OCI-LY1 (cell line): ENCODE results near the gene LMTK3.

Experiments
- CTCF ChIP-seq: fragments of 200-600 bp; sonication (generic), shearing (Covaris generic); IDR thresholded peaks from 2 replicates; pipeline ENCODE4 v1.5.1; 2017; ENCODE audit warnings: mild to moderate bottlenecking, antibody characterized with exemption, low read length, moderate library complexity, mixed read lengths
- EZH2 ChIP-seq: fragments of 200-600 bp; sonication (generic), shearing (Covaris generic); IDR thresholded peaks from 2 replicates; pipeline ENCODE4 v1.8.0; 2017; ENCODE audit warnings: borderline replicate concordance, mixed run types, mild to moderate bottlenecking, antibody characterized with exemption, low read length, moderate library complexity, mixed read lengths

- TF ChIP-seq CTCF (no peak), EZH2 (no peak)
Observed at GRCh38 chr19:48512504-48513288, 1.1 kb upstream of the LMTK3 start.
